CD4-positive, alpha-beta T cell treated with Interleukin-1 beta for 1 hour (primary cell): ENCODE results near the gene GGT5.
A peak's percentile ranks its signal among the peaks of the same experiment; 100 is the strongest.
"Not testable (repeated sequence)": the region's sequence is repeated elsewhere in the genome, so short reads cannot be mapped to it uniquely, and the experiment has no call there.

Experiments used
- DNase-seq, 2 donors: peaks; one replicate each; pipeline ENCODE4 v3.0.0-alpha.2; 2020 to 2022

Gene GGT5, protein sequence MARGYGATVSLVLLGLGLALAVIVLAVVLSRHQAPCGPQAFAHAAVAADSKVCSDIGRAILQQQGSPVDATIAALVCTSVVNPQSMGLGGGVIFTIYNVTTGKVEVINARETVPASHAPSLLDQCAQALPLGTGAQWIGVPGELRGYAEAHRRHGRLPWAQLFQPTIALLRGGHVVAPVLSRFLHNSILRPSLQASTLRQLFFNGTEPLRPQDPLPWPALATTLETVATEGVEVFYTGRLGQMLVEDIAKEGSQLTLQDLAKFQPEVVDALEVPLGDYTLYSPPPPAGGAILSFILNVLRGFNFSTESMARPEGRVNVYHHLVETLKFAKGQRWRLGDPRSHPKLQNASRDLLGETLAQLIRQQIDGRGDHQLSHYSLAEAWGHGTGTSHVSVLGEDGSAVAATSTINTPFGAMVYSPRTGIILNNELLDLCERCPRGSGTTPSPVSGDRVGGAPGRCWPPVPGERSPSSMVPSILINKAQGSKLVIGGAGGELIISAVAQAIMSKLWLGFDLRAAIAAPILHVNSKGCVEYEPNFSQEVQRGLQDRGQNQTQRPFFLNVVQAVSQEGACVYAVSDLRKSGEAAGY

DNA sequence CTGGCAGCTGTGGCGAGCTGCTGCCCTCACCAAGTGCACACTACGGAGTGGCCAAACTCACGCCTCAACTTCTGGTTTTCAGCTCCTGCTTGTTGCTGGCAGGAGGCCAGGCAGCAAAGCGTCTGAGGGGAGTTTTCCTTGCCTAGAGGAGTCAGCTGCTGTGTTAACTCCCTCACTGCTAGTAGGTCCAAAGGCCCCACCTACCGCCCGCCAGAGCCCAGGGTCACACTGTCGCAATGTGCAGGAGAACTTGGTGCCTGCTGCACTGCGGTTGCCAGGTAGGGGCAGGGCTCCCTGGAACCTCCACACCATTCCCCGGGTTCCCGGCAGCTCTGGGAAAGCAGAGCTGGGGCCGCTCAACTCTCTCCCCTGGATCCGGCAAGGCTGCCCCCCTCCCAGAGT is at the start of gene GGT5:
GGT5 (minus strand) TSS at position 53 of the 402 bp plus-strand sequence. CDS start 357 bp downstream, outside the sequence.
- DNase-seq, result peak in 1 of 2 donors; percentile 15

DNA sequence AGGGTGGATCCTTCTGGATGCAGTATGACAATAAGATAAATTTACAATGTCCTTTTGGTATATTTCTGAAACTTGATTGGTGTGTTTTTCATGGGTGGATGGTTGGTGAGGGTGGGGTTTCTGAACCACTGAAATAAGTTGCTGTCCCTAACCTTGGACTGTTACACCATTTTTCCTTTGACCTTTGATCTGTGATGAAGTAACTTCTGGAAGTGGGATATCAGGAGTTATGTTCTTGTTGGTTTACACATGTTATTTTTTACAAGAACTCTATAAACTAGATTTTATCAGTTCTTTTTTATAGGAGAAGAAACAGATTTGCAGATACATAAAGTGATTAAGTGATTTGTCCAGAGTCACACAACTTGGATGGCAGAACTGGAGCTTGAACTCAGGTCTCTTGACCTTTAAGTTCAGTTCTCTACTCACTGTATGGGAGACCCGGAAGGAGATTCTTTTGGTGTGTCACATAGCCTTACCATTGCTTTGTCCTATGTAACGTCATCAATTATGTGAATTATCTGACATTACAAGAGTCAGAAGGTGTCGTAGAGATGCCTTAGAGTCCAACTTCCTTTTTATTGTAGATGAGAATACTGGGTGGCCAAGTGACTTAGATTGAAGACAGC is 47.4 kb upstream of the GGT5 start:
- not testable (repeated sequence) for DNase-seq

DNA sequence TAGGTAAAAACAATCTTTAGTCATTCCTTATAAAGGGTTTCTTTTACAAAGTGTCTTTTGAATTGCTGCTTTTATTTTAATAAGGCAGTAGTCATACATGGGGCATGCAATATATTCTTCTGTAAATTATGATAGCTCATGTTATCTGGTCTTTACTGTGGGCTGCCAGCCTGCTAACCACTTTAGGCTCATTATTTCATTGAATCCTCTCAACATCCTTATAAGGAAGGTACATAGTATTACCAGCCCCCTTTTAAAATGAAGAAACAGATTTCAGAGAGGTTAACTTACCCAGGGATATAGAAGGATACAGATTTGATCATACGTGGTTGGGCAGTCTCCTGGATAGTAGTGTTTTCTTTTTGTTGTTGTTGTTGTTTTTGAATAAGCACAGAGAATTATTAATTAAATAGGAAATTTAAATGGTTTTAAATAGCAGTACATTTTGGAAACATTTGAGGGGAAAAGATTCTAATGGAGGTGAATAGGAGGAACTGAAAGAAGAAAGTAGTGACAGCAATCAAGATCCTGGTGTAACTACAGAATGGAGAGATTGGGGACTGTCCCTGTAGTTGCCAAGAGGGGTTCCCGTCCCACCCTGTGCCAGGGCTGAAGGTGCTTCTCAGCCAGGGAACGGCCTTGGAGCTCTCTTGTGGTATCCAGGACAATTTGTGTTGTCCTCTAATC is 46.8 kb upstream of the GGT5 start:
- DNase-seq, result no peak

DNA sequence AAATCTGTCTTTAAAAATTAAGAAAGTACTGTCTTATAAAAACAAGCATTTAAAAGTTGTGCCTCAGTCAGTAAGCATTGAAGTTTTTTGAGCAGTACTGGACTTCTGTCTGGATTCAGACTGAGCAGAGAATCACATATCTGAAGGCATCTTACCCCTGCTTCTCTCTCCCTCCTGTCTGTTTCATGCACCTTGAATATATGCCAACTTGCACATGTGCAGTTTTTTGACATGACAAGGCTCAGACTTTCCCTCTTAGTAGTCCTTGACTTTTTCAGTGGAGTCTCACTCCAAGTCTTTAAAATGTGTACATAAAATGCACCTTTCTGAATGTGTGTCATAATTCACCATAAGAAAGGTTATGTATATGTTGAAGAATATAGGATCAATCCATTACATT is 45.6 kb upstream of the GGT5 start:
- DNase-seq, result no peak

DNA sequence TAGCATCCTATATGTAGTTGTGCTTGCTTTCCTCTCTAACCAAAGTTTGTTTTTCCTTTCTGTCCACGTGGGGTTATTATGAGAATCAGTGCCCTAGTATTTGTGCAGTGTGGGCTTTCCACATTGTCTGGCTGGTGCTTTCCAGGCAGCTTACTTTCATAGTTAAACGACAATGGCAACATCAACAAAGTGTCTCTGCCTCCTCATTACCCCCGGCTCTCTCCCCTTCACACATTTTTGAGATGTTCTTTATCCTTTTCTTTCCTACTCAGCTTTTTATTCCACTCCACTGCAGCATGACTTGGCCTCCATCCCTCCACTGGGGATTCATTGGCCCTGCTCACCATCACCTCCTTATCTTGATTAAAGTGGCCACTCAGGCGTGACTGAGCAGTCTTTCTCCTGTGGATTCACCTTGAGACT is 44.9 kb upstream of the GGT5 start:
- DNase-seq, result no peak

DNA sequence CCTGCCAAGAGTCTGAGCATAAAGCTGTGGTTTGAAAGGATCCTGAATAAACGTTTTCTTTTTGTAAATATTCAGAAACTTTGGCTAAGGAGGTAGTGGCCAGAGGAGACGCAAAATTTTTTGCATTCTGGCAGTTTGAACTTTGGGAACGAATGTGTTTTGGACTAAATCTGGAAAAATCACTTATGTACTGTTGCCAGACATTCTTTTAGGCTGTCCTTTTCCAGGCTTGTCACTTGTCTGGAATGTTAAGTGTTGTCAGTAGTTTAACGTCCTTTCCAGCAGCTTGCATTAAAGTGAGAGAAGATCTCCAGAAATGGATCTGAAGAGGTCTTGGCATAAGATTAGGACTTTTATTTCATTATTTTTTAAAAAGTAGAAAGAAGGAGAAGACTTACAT is 44.2 kb upstream of the GGT5 start:
- no peak for DNase-seq

DNA sequence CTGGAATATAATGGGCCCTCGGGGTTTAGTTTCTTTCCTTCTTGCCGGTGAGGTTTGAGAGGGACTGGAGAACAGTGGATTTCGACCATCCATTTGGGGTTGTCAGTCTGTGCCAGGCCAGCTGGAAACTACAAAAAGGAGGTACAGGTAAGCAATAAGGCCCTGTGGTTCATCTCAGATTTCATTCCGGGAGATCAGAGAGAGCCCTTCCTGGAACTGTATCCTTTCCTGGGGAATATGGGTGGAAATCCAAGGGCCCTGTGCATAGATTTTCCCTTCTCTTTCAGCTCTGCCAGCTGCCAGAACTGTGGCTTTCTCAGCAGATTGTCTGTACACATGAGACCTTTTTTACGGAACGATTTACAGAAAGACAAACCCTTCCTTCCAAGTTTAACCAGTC is 42.9 kb upstream of the GGT5 start:
- not testable (repeated sequence) for DNase-seq

DNA sequence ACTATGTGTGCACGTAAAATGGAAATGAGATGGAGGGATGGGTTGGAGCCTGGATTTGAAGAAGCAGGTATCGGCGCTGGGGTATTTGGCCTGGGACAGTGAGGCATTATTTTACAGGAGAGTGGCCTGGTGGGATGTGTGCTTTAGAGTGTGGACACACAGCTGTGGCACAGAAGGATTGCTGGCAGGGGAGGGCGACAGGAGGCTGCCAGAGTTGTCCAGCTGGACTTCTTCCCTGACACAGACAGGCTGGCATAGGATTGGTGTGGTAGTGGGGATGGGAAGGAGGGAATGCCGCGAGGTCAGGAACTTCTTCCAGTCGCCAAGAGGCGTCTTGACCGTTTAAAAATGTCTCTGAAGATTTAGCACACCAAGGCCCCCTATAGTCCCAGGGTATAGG is 42.3 kb upstream of the GGT5 start:
- DNase-seq, result not testable (repeated sequence)

DNA sequence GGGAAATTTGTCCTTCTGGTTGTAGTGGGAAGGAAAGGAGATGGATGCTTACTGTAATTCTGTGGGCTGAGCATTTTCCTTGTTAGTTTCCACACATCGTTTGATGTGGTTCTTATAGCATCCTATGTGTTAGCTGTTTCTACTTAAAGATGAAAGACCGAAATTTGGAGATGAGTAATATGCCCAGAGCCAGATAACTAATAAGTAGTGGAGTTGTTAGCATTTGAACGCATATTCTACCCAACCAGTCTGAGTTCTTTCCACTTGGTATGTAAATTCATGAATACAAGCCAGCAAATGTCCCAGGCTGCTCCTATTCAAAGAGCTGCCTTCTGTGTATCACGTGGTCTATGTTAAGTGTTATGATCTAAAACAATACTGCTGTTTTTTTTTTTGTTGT is 40.4 kb upstream of the GGT5 start:
- no peak for DNase-seq

DNA sequence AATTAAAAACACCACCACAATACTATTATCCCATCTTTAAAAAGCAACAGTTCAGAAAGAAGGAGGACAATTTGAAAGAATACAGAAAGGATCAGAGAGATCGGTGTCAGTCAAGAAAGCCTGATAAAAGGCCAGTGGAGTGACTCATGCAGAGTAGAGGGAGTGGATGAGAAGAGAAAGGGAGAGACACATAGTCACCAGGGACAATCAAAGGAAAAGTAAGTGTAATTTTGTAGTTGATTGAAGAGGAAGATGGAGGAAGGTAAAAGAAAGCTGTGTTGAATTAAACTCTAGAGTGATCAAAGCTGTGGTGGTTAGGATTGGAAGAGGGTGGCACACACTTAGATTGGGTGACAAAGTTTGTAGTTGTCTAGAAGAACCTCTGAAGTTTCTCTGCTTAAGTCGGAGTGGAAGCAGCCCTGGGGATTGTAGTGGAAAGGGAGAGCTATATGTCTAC is 39.9 kb upstream of the GGT5 start:
- DNase-seq, result no peak

DNA sequence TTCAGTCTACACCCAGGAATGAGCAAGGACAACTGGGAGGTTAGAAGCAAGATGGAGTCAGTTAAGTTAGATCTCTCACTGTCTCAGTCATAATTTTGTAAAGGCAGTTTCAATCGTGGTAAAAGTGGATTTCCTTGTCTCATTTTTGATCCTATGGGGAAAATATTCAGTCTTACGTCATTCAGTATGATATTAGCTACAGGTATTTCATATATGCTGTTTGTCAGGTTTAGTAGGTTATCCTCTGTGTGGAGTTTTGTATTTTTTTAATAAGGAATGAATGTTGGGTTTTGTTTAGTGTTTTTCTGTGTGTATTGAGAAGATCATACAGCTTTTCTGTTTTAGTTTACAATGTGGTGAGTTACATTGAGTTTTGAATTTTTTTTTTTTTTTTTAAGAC is 37.5 kb upstream of the GGT5 start:
- no peak for DNase-seq

DNA sequence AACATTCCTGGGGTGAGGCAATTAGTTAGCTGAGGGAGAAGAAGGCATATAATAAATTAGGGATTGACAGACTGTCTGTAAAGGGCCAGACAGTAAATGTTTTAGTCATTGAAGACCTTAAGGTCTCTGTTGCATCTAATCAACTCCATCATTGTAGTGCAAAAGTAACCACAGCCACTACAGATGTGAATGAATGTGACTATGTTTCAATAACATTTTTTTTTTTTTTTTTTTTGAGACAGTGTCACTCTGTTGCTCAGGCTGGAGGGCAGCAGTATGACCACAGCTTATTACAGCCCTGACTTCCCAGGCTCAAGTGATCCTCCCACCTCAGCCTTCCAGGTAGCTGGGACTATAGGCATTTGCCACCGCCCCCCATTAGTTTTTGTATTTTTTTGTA is 35.5 kb upstream of the GGT5 start:
- not testable (repeated sequence) for DNase-seq

DNA sequence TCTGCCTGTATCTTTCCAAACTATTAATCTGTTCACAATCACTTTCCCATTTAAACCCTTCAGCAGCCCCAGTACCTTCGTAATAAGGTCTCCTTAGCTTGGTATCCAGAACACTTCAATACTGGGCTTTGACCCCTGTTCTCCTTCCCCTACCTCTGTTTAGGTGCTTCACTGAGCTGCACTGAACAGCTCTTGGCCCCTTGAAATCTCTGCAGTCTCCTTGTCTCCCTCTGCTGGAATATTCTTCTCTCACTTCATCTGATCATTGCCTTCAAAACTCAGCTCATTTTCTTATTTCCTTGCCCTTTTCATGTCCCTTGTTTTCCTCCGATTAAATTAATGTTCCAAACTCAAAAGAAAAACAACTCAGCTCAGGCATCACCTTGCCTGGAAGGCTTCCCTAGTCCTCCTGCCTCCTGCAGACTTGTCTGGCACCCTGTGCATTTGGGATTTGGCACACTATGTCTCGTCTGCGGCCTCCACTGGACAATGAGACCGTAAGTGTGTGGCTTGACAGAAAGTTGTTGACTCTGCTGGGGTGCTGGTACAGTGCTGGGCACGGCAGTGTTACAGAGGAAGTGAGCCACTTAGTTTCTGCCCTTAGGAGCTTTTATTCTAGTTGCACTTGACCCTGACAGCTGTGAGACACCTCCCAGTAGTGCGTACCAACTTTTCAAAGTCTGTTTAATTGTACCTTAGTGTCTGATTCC is 30.0 kb upstream of the GGT5 start:
- DNase-seq, result not testable (repeated sequence)

DNA sequence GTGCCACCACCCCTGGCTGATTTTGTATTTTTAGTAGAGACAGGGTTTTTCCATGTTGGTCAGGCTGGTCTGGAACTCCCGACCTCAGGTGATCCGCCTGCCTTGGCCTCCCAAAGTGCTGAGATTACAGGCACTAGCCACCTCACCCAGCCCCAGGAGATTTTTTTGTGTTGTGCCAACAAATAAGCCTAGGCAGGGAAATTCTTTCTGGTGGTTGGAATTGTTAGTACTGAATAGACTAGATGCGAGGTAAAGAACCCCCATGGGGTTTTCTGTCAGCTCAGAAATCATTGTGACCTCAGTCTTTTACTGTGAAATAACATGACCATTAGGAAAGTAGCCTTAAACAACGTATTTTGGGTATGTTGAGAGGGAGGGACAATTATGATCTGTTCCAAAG is 29.0 kb upstream of the GGT5 start:
- not testable (repeated sequence) for DNase-seq

DNA sequence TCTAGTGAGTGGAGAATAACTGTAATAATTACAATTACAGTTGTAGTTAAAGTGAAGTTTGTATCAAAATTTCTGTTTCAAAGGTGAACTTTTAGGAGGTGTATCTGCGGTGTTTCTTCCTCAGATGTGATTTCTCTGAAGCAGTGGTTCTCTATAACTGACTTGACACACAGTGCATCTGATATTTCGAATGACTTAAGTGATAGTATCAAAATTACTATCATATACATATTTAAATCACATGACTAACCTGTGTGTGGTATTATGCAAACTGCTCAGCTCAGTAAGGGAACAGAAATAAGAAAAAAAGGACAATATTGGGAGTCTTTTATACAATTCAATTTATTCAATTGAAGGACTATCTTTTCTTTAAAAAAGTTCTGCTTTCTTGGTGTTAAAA is 28.1 kb upstream of the GGT5 start:
- not testable (repeated sequence) for DNase-seq

DNA sequence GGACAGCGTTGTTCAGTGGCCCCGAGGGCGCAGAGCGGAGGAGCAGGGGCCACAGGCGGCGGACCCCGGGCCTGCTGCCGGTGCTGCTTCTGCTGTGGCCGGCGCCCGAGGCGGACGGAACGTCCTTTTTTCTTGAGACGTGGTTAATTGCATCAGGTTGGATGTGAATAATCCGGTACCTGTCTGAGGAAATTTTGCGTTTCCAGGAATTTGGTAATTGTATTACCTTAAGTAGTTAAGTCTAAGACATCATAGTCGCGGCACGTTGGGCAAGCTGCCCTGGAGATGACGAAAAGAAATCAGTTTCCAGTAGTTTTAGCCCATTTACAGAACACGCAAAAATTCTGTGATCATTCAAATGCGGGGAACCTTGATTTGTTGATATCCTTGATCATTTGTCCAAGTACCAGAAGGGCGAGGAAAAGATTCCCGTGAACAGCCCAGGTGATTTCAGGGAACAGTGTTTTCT is 26.5 kb upstream of the GGT5 start:
- no peak for DNase-seq

DNA sequence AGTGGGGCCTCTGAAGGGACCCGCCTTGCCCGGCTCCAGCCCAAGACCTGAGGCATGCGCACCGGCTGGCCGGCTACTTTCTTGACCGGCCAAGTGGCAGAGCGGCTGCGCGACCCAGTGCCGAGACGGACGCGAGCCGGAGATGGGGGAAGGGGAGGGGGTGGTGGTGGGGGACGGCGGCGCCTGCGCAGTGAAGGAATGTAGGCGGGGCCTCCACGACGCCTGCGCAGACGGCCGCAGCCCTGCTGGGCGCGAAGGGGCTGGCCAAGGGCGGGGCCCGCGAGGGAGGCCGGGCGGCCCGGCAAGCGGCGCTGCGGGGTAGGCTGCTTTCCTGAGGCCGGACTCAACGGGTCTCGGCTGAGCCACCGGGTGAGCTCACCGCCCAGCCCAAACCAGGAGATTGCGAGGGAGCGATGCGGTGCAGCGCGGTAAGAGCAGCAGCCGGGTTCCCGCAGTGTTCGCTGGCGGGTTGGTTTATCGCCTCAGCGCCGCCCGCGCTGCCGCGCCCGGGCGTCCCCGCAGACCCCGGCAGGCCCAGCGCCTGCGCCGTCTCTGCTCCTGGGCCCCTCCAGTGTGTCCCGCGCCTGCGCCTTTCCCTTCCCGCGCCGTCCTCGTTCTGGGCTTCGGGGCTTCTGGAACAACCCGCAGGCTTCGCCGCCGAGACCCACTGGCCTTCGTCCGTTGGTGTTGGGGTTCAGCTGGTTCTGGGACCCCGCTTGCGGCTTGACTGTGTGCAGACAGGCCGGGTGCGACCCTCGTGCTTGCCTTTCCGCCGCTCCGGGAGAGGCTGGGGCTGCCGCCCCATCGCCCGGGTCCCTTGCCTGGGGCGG is 25.9 kb upstream of the GGT5 start, which contains the start of gene SPECC1L:
SPECC1L (plus strand) TSS at position 276 of the 830 bp plus-strand sequence. CDS start 31,401 bp downstream, outside the sequence.
- DNase-seq, result peak; percentile 91 to 92

DNA sequence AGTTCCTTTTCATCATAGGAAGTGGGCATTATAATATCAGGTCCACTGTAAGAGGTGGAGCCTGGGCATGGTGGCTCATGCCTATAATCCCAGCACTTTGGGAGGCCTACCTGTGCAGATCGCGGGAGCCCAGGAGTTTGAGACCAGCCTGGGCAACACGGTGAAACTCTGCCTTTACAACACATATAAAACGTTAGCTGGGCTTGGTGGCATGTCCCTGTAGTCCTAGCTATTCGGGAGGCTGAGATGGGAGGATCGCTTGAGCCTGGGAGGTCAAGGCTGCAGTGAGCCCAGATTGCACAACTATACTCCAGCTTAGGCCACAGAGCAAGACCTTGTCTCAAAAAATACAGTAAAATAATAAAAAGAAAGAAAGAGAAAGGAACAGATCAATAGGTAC is 21.6 kb upstream of the GGT5 start:
- DNase-seq, result not testable (repeated sequence)

DNA sequence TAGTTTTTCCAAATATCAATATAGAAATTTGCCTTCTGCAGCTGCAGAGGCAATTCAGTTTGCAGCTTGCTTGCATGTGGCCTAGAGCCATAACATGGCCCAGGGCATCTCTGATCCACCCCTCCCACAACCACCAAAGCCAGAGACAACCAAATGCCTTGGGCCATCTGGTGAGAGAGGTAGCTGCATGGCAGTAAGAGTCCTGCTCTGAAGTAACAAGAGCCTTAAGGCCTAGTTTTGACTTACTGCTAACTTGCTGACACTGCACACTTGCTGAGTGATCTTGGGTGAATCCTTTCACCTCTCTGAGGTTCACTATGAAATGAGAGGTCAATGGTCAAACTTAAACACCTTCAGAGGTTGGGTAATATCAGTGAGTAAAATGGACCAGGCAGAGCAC is 20.9 kb upstream of the GGT5 start:
- DNase-seq, result no peak

DNA sequence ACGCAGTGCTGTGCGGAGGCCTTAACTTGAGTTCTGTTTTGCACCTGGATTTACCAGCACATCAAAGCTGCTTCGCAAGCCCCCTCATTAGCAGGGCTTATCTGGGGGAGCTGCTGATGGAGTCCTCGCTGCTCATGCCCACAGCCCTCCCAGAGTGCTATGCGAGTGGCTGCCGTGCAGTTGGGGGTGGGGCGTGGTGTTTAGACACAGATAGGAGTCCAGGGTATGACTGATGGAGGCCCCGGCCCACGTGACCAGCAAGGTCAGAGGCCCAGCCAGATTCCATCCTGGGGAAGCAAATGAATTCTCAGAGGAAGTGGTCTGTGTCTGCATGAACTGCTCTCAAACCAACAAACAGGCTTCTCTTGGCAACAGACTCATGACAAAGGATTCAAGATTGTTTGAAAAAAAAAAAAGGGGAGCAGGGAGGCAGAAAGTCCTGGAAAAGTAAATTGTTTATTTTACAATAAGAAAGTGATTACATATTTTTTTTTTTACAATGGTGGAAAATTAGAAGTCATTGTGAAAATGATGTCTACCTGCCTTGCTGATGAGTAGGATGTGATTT is 19.5 kb upstream of the GGT5 start:
- DNase-seq, result not testable (repeated sequence)

DNA sequence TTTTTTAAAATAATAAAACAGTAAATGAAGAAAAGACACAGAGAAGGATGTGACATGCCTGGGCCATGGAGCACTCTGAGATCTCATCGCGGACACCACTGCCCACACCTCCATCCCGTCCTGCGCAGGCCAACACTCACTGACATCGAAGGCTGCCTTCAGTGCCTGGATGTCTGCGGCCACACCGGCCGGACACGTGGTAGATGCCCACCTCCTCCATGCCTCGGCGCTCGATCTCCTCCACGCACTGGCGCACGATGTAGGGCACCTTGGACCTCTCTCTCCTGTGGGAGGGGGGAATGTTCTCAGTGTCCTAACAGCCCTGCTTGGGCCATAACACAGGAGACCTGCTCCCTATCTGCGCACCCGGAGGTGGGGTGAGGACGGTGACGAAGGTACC is 18.6 kb upstream of the GGT5 start:
- DNase-seq, result not testable (repeated sequence)
